HCT116 (cell line): ENCODE results near the gene ABL2. TPM values are rescaled to one million over a fixed set of nuclear protein-coding genes. Genes with fewer than 3 reads are reported as not detected.

Experiments
- ATAC-seq: fragments of 200-7000 bp; cut with Tn5 transposase; 2 replicates; pipeline ENCODE4 v1.9.1; 2020; ENCODE audit warnings: mild to moderate bottlenecking, moderate library complexity
- BruUV-seq: library from RNA; stranded (reverse); fragments of 400-500 nt; replicated peaks from 2 replicates; lab custom pipeline; 2021; lab: Mats Ljungman, UMichigan
- CTCF ChIA-PET: fragments of 300-600 bp; sonication (Branson Sonifier 250); formaldehyde crosslinking; loops from one replicate; lab custom pipeline; 2021; ENCODE audit warnings: antibody characterized with exemption; lab: Charles Lee
- POLR2A ChIA-PET: fragments of 300-600, 350-600 bp; sonication (Branson Sonifier 250); formaldehyde crosslinking; loops from one replicate; lab custom pipeline; 2021; ENCODE audit warnings: antibody characterized with exemption; lab: Charles Lee
- RAD21 ChIA-PET, 2 experiments: fragments of 300-600 bp; sonication (Branson Sonifier 250); formaldehyde crosslinking; loops; one replicate each; lab custom pipeline; 2023; ENCODE audit warnings: low total read pairs in 2 of 2; ENCODE audit not compliant: uncharacterized antibody in 2 of 2, unreplicated experiment in 2 of 2, low non-redundant PET in 1 of 2; lab: Charles Lee
- DNase-seq: peaks from one replicate; pipeline ENCODE4 v3.0.0-alpha.2; 2010; ENCODE audit warnings: low read depth, low spot score
- H2AFZ ChIP-seq: fragments of 200-600 bp; shearing (Covaris generic), sonication (generic); 2 replicates; pipeline ENCODE4 v1.6.1; 2017; ENCODE audit warnings: low read depth, mixed run types, mixed read lengths, antibody characterized with exemption, low read length; ENCODE audit not compliant: poor library complexity, severe bottlenecking
- H3K27ac ChIP-seq: 2 replicates; pipeline ENCODE4 v1.5.1; 2012; ENCODE audit warnings: low read depth, low read length
- H3K27me3 ChIP-seq: fragments of 200-600 bp; sonication (generic); 2 replicates; pipeline ENCODE4 v1.6.1; 2016; ENCODE audit warnings: mixed run types, low read length, mixed read lengths; ENCODE audit not compliant: insufficient read depth
- H3K36me3 ChIP-seq, 2 experiments: fragments of 200-500 bp in 1 of 2; fragments of 200-600 bp in 1 of 2; sonication (Bioruptor generic) in 1 of 2; sonication (generic) in 1 of 2; 2 replicates each; pipeline versions ENCODE4 v1.5.1 to v1.6.1; 2014 to 2016; ENCODE audit warnings: low read length in 2 of 2, inconsistent platforms in 1 of 2, mixed read lengths in 1 of 2, mixed run types in 1 of 2; ENCODE audit not compliant: insufficient read depth in 2 of 2, control insufficient read depth in 1 of 2
- H3K4me1 ChIP-seq, 2 experiments: fragments of 200-600 bp in 1 of 2; sonication (generic) in 1 of 2; 2 replicates each; pipeline versions ENCODE4 v1.5.1 to v1.6.1; 2012 to 2017; ENCODE audit warnings: low read length in 2 of 2, inconsistent platforms in 1 of 2, mild to moderate bottlenecking in 1 of 2, mixed read lengths in 1 of 2, mixed run types in 1 of 2, moderate library complexity in 1 of 2; ENCODE audit not compliant: insufficient read depth in 2 of 2, control insufficient read depth in 1 of 2
- H3K4me2 ChIP-seq: fragments of 200-600 bp; sonication (generic); 2 replicates; pipeline ENCODE4 v1.6.1; 2017; ENCODE audit warnings: mixed run types, low read length, mixed read lengths
- H3K4me3 ChIP-seq, 2 experiments: fragments of 200-600 bp in 1 of 2; sonication (generic) in 1 of 2; replicated peaks in 1 of 2; 2 replicates each; pipeline ENCODE4 v1.5.1; 2011 to 2016; ENCODE audit warnings: low read length in 2 of 2, control low read depth in 1 of 2, low read depth in 1 of 2, mild to moderate bottlenecking in 1 of 2, mixed read lengths in 1 of 2, mixed run types in 1 of 2
- H3K79me2 ChIP-seq: fragments of 200-600 bp; sonication (generic); 2 replicates; pipeline ENCODE4 v1.6.1; 2017; ENCODE audit warnings: mild to moderate bottlenecking, mixed run types, low read length, moderate library complexity, mixed read lengths; ENCODE audit not compliant: insufficient read depth
- H3K9ac ChIP-seq: fragments of 200-600 bp; sonication (generic); 2 replicates; pipeline ENCODE4 v1.6.1; 2016; ENCODE audit warnings: low read length, mixed read lengths
- H3K9me2 ChIP-seq: fragments of 200-600 bp; sonication (generic), shearing (Covaris generic); 2 replicates; pipeline ENCODE4 v1.6.1; 2017; ENCODE audit warnings: mixed run types, mild to moderate bottlenecking, moderate library complexity; ENCODE audit not compliant: insufficient read depth
- H3K9me3 ChIP-seq, 2 experiments: fragments of 200-500 bp in 1 of 2; fragments of 200-600 bp in 1 of 2; sonication (Bioruptor generic) in 1 of 2; sonication (generic) in 1 of 2; 2 replicates each; pipeline ENCODE4 v1.6.1; 2014 to 2017; ENCODE audit warnings: low read length in 2 of 2, mixed read lengths in 2 of 2, inconsistent platforms in 1 of 2, low read depth in 1 of 2, mild to moderate bottlenecking in 1 of 2, mixed run types in 1 of 2, moderate library complexity in 1 of 2; ENCODE audit not compliant: control insufficient read depth in 1 of 2, insufficient read depth in 1 of 2
- H4K20me1 ChIP-seq: fragments of 200-600 bp; sonication (generic), shearing (Covaris generic); 2 replicates; pipeline ENCODE4 v1.6.1; 2017; ENCODE audit warnings: mixed run types, mild to moderate bottlenecking, moderate library complexity; ENCODE audit not compliant: insufficient read depth
- ATF3 ChIP-seq: IDR thresholded peaks from 2 replicates; pipeline ENCODE4 v1.6.1; 2012
- CBX3 ChIP-seq: IDR thresholded peaks from 2 replicates; pipeline ENCODE4 v1.6.1; 2012; ENCODE audit warnings: low read depth
- CEBPB ChIP-seq: IDR thresholded peaks from 2 replicates; pipeline ENCODE4 v1.6.1; 2012; ENCODE audit warnings: low read depth
- EGR1 ChIP-seq: IDR thresholded peaks from 2 replicates; pipeline ENCODE4 v1.6.1; 2012; ENCODE audit warnings: low read depth
- ELF1 ChIP-seq: IDR thresholded peaks from 2 replicates; pipeline ENCODE4 v1.6.1; 2012; ENCODE audit warnings: low read depth, borderline replicate concordance
- EZH2 ChIP-seq: fragments of 200-600 bp; sonication (generic); IDR thresholded peaks from 2 replicates; pipeline ENCODE4 v1.6.1; 2017; ENCODE audit warnings: antibody characterized with exemption, mixed run types
- FOSL1 ChIP-seq: IDR thresholded peaks from 2 replicates; pipeline ENCODE4 v1.6.1; 2012; ENCODE audit warnings: low read depth
- JUND ChIP-seq: IDR thresholded peaks from 2 replicates; pipeline ENCODE4 v1.6.1; 2012
- MAX ChIP-seq: IDR thresholded peaks from 2 replicates; pipeline ENCODE4 v1.6.1; 2012
- POLR2A ChIP-seq: IDR thresholded peaks from 2 replicates; pipeline ENCODE4 v1.7.0; 2011; ENCODE audit warnings: borderline replicate concordance; ENCODE audit not compliant: insufficient read depth, insufficient read length; ENCODE audit errors: extremely low read depth
- POLR2AphosphoS5 ChIP-seq: IDR thresholded peaks from 2 replicates; pipeline ENCODE4 v1.6.1; 2011; ENCODE audit warnings: mild to moderate bottlenecking, low read depth, low read length, moderate library complexity
- RAD21 ChIP-seq: IDR thresholded peaks from 2 replicates; pipeline ENCODE4 v1.6.1; 2012; ENCODE audit warnings: low read depth, mild to moderate bottlenecking
- SIN3A ChIP-seq: IDR thresholded peaks from 2 replicates; pipeline ENCODE4 v1.6.1; 2012; ENCODE audit warnings: low read depth
- SRF ChIP-seq: IDR thresholded peaks from 2 replicates; pipeline ENCODE4 v1.6.1; 2012; ENCODE audit warnings: low read depth
- TCF7L2 ChIP-seq: IDR thresholded peaks from 2 replicates; pipeline ENCODE4 v1.7.0; 2011; ENCODE audit warnings: borderline replicate concordance, inconsistent platforms; ENCODE audit not compliant: insufficient read depth, insufficient read length; ENCODE audit errors: extremely low read depth
- ZBTB33 ChIP-seq: IDR thresholded peaks from 2 replicates; pipeline ENCODE4 v1.6.1; 2011; ENCODE audit warnings: mild to moderate bottlenecking, low read length, moderate library complexity; ENCODE audit not compliant: insufficient replicate concordance; ENCODE audit errors: extremely low read depth
- intact Hi-C: fragments of 100-400 bp; cut with micrococcal nuclease; formaldehyde crosslinking; loops from 2 replicates; pipeline ENCODE4 v1.10.0; 2022
- total RNA-seq: library from RNA; stranded (reverse); gene quantifications from one replicate; pipeline ENCODE4 v1.2.1, GENCODE V29; 2021; ENCODE audit not compliant: unreplicated experiment

Gene ABL2
- total RNA-seq, 1 experiment from 2014 or later, result 22.9 TPM

GRCh38 chr1:179124873-179125272 is 104.6 kb downstream of the ABL2 start:
- no peaks in the 10 kb centered on the region for H3K27me3 ChIP-seq
- POLR2A ChIA-PET, result no interaction called here
- no peak overlapping the region for H3K27ac ChIP-seq
- no peak overlapping the region for H3K4me2 ChIP-seq
- H3K4me1 ChIP-seq, result peaks cover 31 to 45% of the 10 kb centered on the region in 2 experiments
- no peaks in the 10 kb centered on the region for H3K9me2 ChIP-seq
- no peak overlapping the region for H3K9ac ChIP-seq
- H3K79me2 ChIP-seq, result peaks cover 5% of the 10 kb centered on the region; the same call in 1 of the 2 replicates
- BruUV-seq, result no TSS peak
- H3K9me3 ChIP-seq, result no peaks in the 10 kb centered on the region
- CTCF ChIA-PET, result no interaction called here
- intact Hi-C loops, result loop anchor here (5.0 kb wide), 1 partner anchor 107 kb away; no protein-coding TSS in a partner anchor
- ATAC-seq, result no peak
- DNase-seq, result no peak
- H3K4me3 ChIP-seq, result no peak overlapping the region
- H2AFZ ChIP-seq, result no peak overlapping the region
- RAD21 ChIA-PET, result no interaction called here
- H4K20me1 ChIP-seq, result no peaks in the 10 kb centered on the region
- TF ChIP-seq CBX3 (no peak), EGR1 (no peak), RAD21 (no peak), TCF7L2 (no peak), FOSL1 (no peak), MAX (no peak), CEBPB (no peak), SRF (no peak), SIN3A (no peak), ELF1 (no peak), EZH2 (no peak), POLR2A (no peak), ZBTB33 (no peak), ATF3 (no peak), POLR2AphosphoS5 (no peak), JUND (no peak)
- peaks cover under 1 to 4% of the 10 kb centered on the region in 2 experiments; a peak in 2 of 4 replicates for H3K36me3 ChIP-seq
